KOPT-K1 (cell line): Measurements from ENCODE around the gene IGFBP5.

Experiments
- H3K27ac ChIP-seq: fragments of 200-600 bp; sonication (generic); 2 replicates; pipeline ENCODE4 v1.5.1; 2016; ENCODE audit warnings: antibody characterized with exemption, mild to moderate bottlenecking, low read depth, low read length; ENCODE audit not compliant: poor library complexity, severe bottlenecking
- H3K36me3 ChIP-seq: fragments of 200-600 bp; sonication (generic); 2 replicates; pipeline ENCODE4 v1.5.1; 2017; ENCODE audit warnings: antibody characterized with exemption, mild to moderate bottlenecking, low read length, moderate library complexity; ENCODE audit not compliant: insufficient read depth
- H3K9me3 ChIP-seq: fragments of 200-600 bp; sonication (generic); 2 replicates; pipeline ENCODE4 v1.5.1; 2017; ENCODE audit warnings: antibody characterized with exemption, low read length, mild to moderate bottlenecking; ENCODE audit not compliant: insufficient read depth, poor library complexity, severe bottlenecking

IGFBP5 gene

DNA sequence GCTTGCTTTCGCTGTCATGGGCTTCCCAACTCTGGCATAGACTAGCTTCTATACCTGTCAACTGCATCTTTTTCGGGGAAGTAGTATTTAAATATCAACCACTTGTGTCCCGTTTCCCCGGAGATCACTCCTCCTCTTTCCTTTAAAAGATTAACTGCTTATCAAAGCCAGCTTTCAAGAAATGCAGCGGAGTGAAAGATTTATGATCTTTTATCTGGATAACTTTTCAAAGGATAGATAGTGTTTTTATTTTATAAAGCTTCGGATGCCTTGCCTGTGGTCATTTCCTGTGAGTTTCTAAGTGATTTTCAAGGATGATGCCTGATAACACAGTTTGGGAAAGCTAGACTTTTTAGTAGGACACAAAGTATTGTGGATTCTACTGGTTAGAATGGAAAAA lies 2.9 kb upstream of the IGFBP5 start:
- no peak overlapping the region for H3K27ac ChIP-seq
- H3K36me3 ChIP-seq: no peaks in the 10 kb centered on the region
- no peaks in the 10 kb centered on the region for H3K9me3 ChIP-seq

DNA sequence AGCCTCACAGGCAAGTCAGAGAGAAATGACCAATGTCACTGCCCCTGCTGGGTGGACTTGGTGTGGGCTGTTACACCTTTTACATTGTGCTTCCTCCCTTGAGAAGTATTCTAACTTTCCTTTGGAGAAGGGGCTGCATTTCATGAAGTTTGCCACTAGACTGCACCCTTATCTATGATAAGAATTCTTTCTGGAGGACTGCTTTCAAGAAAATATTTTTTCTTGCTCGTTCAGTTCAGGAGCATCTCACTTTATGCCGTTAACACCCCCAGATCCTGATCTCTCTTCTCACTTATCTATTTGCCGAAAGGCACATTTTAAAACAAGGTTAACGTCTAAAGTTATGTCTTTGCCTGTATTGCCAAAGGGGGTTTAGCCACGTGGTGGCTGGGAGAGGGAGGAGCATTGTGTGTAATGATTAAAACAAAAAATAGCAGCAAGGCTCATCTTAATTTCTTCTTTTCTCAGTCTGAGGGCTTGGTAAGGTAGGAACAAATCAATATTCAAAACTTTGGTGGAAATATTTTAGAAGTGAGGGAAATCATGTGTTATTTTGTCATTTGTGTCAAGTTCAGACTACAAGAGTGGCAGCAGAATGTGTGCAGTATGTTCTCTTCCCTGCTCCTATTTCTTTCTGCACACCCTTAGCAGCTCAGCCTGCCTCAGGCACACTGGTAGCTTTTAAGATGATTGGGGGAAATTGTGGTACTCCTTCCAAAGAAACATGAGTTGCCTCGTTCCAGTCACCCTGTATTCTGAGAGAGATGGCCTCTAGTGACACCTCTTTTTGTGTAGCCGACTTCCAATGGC lies 1.6 kb upstream of the IGFBP5 start:
- no peak overlapping the region for H3K27ac ChIP-seq
- no peaks in the 10 kb centered on the region for H3K9me3 ChIP-seq
- H3K36me3 ChIP-seq: no peaks in the 10 kb centered on the region

DNA sequence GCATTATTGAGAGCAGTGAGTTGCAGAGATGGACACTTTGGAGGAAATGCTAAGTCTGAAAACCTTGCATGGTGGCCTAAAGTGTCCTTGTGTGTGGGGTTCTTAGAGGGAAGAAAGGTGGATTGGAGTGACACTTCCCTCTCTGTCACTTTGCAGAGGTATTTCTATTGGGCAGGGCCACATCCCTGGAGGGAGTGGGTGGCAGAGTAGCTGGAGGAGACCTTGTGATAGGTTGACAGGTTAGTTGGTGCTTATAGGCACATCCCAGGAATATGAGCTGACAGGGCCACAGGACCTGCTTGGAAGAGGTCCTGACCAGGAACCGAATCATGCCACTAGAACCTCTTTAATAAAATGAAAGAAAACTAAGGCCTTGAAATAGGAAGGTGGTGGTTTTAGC lies 972 bp upstream of the IGFBP5 start:
- no peaks in the 10 kb centered on the region for H3K9me3 ChIP-seq
- no peaks in the 10 kb centered on the region for H3K36me3 ChIP-seq
- H3K27ac ChIP-seq: no peak overlapping the region

- Histone ChIP-seq H3K27ac (no peak overlapping the region), H3K36me3 (no peaks in the 10 kb centered on the region), H3K9me3 (no peaks in the 10 kb centered on the region)
Observed at GRCh38 chr2:216694826-216695217, 527 bp downstream of the IGFBP5 start.

DNA sequence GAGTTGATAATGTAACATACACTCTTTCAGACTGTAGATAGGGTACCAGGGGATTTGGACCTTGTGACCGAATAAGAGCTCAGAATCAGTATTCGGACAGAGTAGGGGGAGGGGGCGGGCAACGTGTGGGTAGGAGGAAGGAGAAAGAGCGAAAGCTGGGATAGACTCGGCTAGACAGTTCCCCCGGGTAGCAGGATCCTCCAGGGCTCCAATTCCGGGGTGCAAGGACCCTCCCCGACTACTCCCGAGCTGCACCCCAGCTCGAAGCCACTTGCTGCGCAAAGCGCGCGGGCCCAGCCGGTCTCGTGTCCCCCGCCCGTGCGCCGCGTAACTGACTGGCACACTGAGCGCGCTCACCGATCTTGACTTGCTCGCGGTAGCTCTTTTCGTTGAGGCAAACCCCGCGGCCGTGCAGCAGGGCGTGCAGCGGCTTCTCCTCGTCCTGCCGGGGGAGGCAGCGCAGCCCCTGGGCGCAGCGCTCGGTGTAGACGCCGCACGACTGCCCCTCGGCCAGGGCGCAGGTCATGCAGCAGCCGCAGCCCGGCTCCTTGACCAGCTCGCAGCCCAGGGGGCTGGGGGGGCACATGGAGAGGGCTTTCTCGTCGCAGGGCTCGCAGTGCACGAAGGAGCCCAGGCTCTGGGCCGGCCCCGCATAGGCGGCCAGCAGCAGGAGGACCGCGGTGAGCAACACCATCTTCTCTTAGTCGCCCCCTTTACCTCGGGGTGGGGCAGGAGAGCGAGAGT lies 1.1 kb downstream of the IGFBP5 start:
- H3K36me3 ChIP-seq: no peaks in the 10 kb centered on the region
- H3K27ac ChIP-seq: no peak overlapping the region
- H3K9me3 ChIP-seq: no peaks in the 10 kb centered on the region

- H3K27ac ChIP-seq: no peak overlapping the region
- H3K36me3 ChIP-seq: no peaks in the 10 kb centered on the region
- H3K9me3 ChIP-seq: no peaks in the 10 kb centered on the region
Observed at GRCh38 chr2:216693414-216694080, 1.8 kb downstream of the IGFBP5 start.

DNA sequence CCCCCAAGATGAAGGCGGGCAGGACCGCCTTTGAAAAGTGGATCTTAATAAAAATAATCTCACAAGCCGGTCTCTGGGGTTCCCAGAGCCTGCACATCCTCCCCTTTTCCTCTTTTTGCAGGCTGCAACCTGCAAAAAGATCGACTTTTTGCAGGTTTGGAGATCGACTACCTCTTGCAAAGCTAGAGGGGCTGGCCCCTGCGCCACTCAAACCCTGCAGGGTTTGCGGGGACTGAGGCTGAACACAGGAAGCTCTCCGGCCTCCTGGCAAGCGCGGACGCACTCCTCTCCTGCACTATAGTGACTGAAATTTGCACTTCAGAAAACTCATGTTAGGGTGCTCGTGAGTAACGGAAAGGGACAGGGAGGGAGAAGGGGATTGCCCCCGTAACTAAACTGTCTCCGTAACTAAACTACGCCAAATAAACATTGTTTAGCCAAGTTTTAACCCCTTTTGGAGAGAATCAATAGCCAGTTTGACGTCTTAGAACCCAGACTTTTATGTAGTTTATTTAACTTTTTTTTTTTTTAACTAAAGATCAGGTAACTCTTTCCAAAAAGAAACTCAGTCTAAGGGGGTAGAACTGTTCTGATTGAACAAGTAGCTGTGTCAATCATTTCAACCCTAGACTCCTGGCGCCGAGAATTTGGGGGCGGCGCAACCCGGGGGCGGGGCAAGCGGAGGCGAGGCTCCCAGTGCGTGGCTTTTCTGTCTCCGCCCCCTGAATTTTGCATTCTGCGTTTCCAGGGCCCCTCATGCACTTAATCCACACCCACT lies 2.5 kb downstream of the IGFBP5 start:
- Histone ChIP-seq H3K9me3 (no peaks in the 10 kb centered on the region), H3K27ac (no peak overlapping the region), H3K36me3 (no peaks in the 10 kb centered on the region)

GRCh38 chr2:216690853-216691741 lies 4.3 kb downstream of the IGFBP5 start:
- Histone ChIP-seq H3K27ac (no peak overlapping the region), H3K36me3 (no peaks in the 10 kb centered on the region), H3K9me3 (no peaks in the 10 kb centered on the region)

DNA sequence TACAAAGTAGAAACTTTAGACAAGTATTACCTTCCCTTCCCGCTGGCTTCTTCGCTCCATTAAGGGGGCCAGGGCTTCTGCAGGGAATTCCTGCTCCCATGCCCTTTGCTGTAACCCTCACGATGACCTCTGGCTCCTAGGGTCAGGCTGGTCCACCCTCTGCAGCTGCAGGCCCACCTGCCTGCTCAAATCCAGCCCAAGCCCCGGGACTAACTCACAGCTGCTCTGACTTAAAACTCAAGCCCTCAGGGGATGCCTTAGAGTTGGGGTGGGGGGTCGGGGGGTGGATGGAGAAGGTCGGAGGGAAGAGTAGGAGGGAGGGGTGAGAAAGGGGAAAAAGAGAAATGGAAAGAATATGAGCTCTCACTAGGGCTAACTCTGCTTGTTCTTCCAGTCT lies 4.9 kb downstream of the IGFBP5 start:
- Histone ChIP-seq H3K27ac (no peak overlapping the region), H3K9me3 (no peaks in the 10 kb centered on the region), H3K36me3 (no peaks in the 10 kb centered on the region)

DNA sequence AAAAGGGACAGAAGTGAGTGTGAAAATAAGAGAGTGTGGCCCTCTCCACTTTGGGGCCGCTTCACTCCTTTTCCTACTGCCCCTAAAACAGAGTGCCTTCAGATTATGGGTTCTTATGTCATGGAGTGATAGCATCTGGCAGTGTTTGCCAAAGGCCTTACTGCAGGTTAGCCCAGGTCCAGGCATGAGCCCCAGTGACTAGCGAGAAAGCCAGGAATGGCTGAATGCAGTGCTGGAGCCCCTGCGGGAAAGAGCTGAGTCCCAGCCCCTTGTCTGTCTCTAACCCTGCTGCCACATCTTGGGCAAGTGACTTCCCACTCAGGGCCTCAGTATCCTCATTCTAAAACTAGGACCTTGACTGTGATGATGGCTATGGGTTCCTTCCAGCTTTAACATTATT lies 6.0 kb downstream of the IGFBP5 start:
- no peak overlapping the region for H3K27ac ChIP-seq
- H3K9me3 ChIP-seq: no peaks in the 10 kb centered on the region
- no peaks in the 10 kb centered on the region for H3K36me3 ChIP-seq

GRCh38 chr2:216688731-216689340 lies 6.5 kb downstream of the IGFBP5 start:
- H3K27ac ChIP-seq: no peak overlapping the region
- H3K9me3 ChIP-seq: no peaks in the 10 kb centered on the region
- H3K36me3 ChIP-seq: no peaks in the 10 kb centered on the region

GRCh38 chr2:216687646-216688045 lies 7.7 kb downstream of the IGFBP5 start:
- no peak overlapping the region for H3K27ac ChIP-seq
- no peaks in the 10 kb centered on the region for H3K36me3 ChIP-seq
- H3K9me3 ChIP-seq: no peaks in the 10 kb centered on the region

DNA sequence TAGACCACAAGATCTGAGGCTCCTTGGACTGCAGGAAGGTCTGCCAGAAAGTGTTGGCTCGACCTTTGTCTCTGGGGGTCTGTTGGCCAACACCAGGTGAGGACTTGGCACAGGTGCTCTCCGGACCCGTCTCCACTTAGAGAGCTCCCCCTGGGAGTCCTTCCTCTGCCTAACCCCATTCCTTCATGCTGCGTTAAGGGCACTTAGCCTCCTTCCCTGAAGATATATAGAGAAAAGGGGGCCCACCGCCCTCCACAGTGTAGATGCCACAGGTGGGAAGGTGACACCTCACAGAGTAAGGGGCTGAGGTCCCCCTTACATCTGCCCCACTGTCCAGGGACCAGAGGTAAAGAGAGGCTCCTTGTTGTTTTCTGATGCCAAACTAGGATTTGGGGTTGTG lies 8.2 kb downstream of the IGFBP5 start:
- no peak overlapping the region for H3K27ac ChIP-seq
- H3K36me3 ChIP-seq: no peaks in the 10 kb centered on the region
- H3K9me3 ChIP-seq: no peaks in the 10 kb centered on the region
